ENCODE measurements around the gene NUDT3. TPM values are rescaled to one million over a fixed set of nuclear protein-coding genes. Genes with fewer than 3 reads are reported as not detected.
A peak's percentile ranks its signal among the peaks of the same experiment; 100 is the strongest.
"Not testable (repeated sequence)": the region's sequence is repeated elsewhere in the genome, so short reads cannot be mapped to it uniquely, and the experiment has no call there.

NUDT3 gene
- total RNA-seq, 2 donors from 2014 or later: 11.9 to 16.2 TPM

DNA sequence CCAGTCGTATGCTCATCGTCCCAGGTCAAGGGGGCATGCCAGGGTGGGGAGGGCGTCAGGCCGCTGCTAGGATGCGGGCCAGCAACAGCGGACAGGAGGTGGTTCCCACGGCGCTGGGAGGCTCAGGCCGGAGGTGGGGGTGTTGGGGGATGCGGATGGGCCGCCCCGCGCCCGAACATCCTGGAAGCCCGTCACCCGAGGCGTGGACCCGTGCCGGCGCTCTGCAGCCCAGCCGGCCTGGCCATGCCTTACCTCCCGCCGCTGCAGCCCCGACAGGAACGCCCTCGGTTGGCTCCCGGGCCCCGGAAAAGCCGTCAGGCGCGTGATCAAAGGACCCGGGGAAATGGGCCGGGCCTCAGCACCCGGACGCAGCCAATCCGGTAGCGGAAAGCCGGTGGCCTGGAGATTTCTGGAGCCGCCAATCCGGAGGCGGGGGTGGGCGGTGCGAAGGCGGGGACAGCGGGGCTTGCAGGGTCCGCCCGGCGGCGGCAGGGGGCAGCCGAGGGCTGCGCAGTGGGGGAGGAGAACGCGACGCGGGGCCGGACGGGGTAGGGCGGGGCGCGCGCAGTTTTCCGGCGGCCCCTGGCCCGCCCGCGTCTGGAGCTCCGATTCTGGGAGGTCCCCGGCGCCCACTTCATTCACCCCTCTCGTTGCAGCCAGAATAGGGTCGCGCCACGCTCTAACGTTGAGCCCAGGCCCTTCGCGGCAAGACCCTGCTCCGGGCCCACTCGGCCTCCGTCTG lies 143.6 kb downstream of the NUDT3 start, which contains the start of gene SMIM29:
Gene SMIM29 (minus strand): TSS at position 280 of the 742 bp plus-strand sequence. CDS start 1,215 bp downstream, outside the sequence.
- Histone ChIP-seq H3K27me3 (no peaks in the 10 kb centered on the region), H3K9ac (ENCODE audit: low read depth in 2 of 2, low read length in 2 of 2) (peak within 1 kb of the TSS; percentile 83 to 84)

DNA sequence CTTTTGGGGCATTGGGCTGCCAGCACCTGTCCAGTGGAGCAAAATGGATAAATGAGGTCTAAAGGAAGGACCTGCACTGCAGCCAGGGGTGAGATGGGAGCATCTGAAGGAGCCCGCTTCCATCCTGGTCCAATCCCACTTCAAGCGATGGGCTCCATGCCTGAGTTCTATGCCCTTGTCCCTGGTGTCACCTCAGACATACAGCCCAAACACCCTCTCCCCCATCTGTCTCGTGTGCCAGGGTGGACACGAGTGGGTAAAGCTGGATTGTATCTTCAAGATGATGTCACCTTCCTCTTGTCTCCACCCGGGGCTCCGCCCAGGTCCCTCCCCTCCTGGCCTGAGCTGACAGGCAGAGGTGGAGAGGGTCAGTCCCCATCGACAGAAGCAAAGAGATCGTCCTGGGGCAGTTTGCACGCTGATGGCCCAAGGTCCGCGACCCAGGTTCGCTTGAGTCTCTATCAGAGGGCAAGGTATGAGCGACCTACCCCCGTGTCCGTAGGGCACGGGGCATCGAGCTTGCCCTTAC lies 144.2 kb downstream of the NUDT3 start:
- Histone ChIP-seq H3K36me3 (no peaks in the 10 kb centered on the region), H3K27ac (peak overlapping the region; percentile 86), H3K27me3 (no peaks in the 10 kb centered on the region), H3K4me1 (peaks cover 3% of the 10 kb centered on the region), H3K9me3 (no peaks in the 10 kb centered on the region), H3K9ac (ENCODE audit: low read depth in 2 of 2, low read length in 2 of 2) (peak overlapping the region; percentile 83 to 84), H3K4me3 (peak overlapping the region; percentile 77)
- TF ChIP-seq, protein P1, sequence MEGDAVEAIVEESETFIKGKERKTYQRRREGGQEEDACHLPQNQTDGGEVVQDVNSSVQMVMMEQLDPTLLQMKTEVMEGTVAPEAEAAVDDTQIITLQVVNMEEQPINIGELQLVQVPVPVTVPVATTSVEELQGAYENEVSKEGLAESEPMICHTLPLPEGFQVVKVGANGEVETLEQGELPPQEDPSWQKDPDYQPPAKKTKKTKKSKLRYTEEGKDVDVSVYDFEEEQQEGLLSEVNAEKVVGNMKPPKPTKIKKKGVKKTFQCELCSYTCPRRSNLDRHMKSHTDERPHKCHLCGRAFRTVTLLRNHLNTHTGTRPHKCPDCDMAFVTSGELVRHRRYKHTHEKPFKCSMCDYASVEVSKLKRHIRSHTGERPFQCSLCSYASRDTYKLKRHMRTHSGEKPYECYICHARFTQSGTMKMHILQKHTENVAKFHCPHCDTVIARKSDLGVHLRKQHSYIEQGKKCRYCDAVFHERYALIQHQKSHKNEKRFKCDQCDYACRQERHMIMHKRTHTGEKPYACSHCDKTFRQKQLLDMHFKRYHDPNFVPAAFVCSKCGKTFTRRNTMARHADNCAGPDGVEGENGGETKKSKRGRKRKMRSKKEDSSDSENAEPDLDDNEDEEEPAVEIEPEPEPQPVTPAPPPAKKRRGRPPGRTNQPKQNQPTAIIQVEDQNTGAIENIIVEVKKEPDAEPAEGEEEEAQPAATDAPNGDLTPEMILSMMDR (IDR thresholded peaks at IDR 0.05): no peak
- peak; percentile 77 for DNase-seq
- intact Hi-C loops (cut with DNase I): loop anchor here (2.0 kb wide), 1 partner anchor 167 kb away; no protein-coding TSS in a partner anchor

More for the DNA sequence above, 143.6 kb downstream of the NUDT3 start, which contains the start of gene SMIM29:
- TF ChIP-seq, protein P1 (IDR thresholded peaks at IDR 0.05): peak; percentile 87
- intact Hi-C loops (cut with DNase I): loop anchor here (2.0 kb wide), 1 partner anchor 166 kb away; no protein-coding TSS in a partner anchor
- peak; percentile 98 for DNase-seq
- Histone ChIP-seq H3K4me1 (peaks cover 3% of the 10 kb centered on the region), H3K36me3 (no peaks in the 10 kb centered on the region), H3K27ac (peak within 1 kb of the TSS; percentile 86), H3K4me3 (peak within 1 kb of the TSS; percentile 77), H3K9me3 (no peaks in the 10 kb centered on the region)

DNA sequence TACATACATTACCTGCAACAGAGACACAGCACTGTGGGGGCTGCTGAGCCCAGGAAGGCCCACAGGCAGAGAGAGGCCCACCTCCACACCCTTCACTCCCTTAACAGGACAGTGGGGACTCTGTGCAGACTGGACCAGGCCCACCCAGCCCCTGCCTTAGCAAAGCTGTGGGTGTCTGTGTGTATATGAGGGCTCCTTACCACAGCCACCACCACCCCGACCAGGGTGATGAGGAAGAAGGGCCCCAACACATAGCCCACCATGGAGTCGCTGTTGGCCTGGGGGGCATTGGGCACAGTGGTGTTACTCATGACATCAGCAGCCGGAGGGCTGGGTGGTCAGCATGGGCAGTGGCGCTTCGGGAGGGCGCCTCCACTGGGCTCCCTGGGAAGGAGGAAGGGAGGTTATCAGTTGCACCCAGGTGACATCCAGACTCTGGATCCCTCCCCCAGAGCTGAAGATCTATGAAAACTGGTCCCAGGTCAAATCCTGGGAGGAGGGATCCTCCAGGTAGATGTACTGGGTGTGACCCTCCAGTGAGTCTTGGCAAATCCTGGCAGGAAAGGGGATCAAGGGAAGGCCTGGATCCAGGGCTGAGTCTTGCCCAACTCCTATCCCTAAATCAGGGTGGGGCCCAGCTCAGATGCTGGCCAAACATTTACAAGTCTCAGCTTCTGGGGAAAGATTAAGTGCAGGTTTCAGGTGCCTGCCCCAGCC lies 144.8 kb downstream of the NUDT3 start:
- DNase-seq: peak; percentile 31
- Histone ChIP-seq H3K27me3 (no peaks in the 10 kb centered on the region), H3K9ac (ENCODE audit: low read depth in 2 of 2, low read length in 2 of 2) (peak overlapping the region in 1 of 2 donors; percentile 83), H3K4me1 (peaks cover 3% of the 10 kb centered on the region), H3K9me3 (no peaks in the 10 kb centered on the region), H3K36me3 (no peaks in the 10 kb centered on the region), H3K27ac (peak overlapping the region; percentile 86), H3K4me3 (no peak overlapping the region)
- intact Hi-C loops (cut with DNase I): loop anchor here (2.0 kb wide), 1 partner anchor 167 kb away; no protein-coding TSS in a partner anchor
- TF ChIP-seq, protein P1 (IDR thresholded peaks at IDR 0.05): no peak

DNA sequence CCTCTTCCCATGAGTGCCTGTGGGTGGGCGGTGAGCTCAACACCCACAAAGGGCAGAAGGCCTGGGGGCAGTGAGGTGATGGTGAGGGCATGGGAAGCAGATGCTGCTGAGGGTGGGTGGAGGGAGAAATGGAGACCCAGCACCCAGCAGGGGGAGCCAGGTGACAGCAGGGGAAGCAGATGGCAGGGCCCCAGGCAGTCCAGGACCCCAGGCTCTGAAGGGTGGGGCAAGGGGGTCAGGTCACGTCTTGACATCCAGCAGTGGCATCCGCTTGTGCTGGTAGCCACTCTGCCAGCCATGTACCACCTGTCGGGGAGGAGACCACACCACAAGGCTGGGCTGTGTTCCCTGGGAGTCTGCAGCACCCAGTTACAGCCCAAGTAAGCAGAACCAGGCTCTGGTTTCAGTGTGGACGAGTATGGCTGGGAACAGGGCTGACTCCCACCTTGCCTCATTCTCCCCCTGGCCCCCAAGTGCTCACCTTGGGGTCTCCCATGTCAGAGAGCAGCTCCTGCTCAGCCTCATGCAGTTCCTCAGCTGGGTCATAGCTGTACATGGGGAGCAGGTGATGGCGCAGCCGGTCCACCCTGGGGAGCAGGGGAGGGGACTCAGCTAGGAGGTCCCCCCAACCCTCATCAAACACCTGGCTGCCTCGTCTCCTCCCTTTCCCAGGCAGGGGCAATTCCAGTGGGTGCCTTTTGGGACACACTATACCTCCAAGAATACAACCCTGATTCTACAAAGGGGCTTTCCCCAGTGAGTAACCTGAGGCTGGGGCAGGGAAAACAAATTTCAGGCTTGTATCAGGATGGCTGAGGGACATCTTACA lies 145.7 kb downstream of the NUDT3 start:
- TF ChIP-seq, protein P1 (IDR thresholded peaks at IDR 0.05): no peak
- H3K4me1 ChIP-seq: peaks cover 3% of the 10 kb centered on the region
- H3K9me3 ChIP-seq: no peaks in the 10 kb centered on the region
- no peak overlapping the region for H3K9ac ChIP-seq (ENCODE audit: low read depth in 2 of 2, low read length in 2 of 2)
- DNase-seq: peak; percentile 42
- intact Hi-C loops (cut with DNase I): no loop called here
- no peak overlapping the region for H3K27ac ChIP-seq
- no peaks in the 10 kb centered on the region for H3K36me3 ChIP-seq
- no peak overlapping the region for H3K4me3 ChIP-seq
- H3K27me3 ChIP-seq: no peaks in the 10 kb centered on the region

DNA sequence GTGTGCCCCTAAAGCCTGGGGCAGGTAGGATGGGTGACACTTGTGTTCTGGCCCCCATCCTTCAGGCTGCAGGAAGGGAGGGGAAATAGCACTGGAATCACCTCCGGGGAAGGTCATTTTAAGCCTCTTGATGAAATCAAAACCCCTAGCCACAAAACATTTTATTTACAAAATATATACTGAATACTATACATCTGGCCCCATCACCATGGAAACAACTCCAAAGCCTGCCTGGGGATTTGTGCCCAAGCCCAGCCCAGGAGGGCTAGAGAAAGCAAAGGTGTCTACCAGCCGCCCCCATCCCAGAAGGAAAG lies 146.3 kb downstream of the NUDT3 start:
- intact Hi-C loops (cut with DNase I): no loop called here
- no peak for DNase-seq
- H3K4me3 ChIP-seq: no peak overlapping the region
- no peak overlapping the region for H3K9ac ChIP-seq (ENCODE audit: low read depth in 2 of 2, low read length in 2 of 2)
- H3K36me3 ChIP-seq: no peaks in the 10 kb centered on the region
- no peaks in the 10 kb centered on the region for H3K9me3 ChIP-seq
- H3K27me3 ChIP-seq: no peaks in the 10 kb centered on the region
- TF ChIP-seq, protein P1 (IDR thresholded peaks at IDR 0.05): no peak
- peaks cover 3% of the 10 kb centered on the region for H3K4me1 ChIP-seq
- no peak overlapping the region for H3K27ac ChIP-seq

DNA sequence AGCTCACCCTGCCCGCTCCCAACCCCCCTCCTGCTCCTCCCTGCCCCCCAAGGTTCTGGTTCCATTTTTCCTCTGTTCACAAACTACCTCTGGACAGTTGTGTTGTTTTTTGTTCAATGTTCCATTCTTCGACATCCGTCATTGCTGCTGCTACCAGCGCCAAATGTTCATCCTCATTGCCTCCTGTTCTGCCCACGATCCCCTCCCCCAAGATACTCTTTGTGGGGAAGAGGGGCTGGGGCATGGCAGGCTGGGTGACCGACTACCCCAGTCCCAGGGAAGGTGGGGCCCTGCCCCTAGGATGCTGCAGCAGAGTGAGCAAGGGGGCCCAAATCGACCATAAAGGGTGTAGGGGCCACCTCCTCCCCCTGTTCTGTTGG lies 146.7 kb downstream of the NUDT3 start:
- H3K9ac ChIP-seq (ENCODE audit: low read depth in 2 of 2, low read length in 2 of 2); H3K27ac ChIP-seq; intact Hi-C loops (cut with DNase I); DNase-seq; H3K27me3 ChIP-seq; H3K4me3 ChIP-seq; H3K36me3 ChIP-seq; H3K9me3 ChIP-seq; H3K4me1 ChIP-seq: not testable (repeated sequence)

DNA sequence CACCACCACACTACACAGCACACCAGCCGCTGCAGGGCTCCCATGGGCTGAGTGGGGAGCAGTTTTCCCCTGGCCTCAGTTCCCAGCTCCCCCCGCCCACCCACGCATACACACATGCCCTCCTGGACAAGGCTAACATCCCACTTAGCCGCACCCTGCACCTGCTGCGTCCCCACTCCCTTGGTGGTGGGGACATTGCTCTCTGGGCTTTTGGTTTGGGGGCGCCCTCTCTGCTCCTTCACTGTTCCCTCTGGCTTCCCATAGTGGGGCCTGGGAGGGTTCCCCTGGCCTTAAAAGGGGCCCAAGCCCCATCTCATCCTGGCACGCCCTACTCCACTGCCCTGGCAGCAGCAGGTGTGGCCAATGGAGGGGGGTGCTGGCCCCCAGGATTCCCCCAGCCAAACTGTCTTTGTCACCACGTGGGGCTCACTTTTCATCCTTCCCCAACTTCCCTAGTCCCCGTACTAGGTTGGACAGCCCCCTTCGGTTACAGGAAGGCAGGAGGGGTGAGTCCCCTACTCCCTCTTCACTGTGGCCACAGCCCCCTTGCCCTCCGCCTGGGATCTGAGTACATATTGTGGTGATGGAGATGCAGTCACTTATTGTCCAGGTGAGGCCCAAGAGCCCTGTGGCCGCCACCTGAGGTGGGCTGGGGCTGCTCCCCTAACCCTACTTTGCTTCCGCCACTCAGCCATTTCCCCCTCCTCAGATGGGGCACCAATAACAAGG lies 147.3 kb downstream of the NUDT3 start:
- H3K27me3 ChIP-seq; DNase-seq; H3K4me1 ChIP-seq; H3K4me3 ChIP-seq; H3K27ac ChIP-seq; H3K9me3 ChIP-seq; intact Hi-C loops (cut with DNase I); H3K9ac ChIP-seq (ENCODE audit: low read depth in 2 of 2, low read length in 2 of 2); H3K36me3 ChIP-seq: not testable (repeated sequence)

Measured in colonic mucosa (tissue), 4 donors.